Measurements from ENCODE around the gene PPP2R5A.

The PPP2R5A gene

GRCh38 chr1:212259693-212260480, 25.3 kb upstream of the PPP2R5A start:
- Mint-ChIP-seq H3K9me3 (no peaks in the 10 kb centered on the region), H3K27ac (no peak overlapping the region), H3K4me1 (no peaks in the 10 kb centered on the region), H3K4me3 (no peak overlapping the region), H3K27me3 (ENCODE audit: low read depth) (no peaks in the 10 kb centered on the region), H3K36me3 (ENCODE audit: low read depth) (no peaks in the 10 kb centered on the region)
- TF ChIP-seq CTCF (IDR thresholded peaks at IDR 0.05; ENCODE audit: unreplicated experiment in 3 of 3) = no peak

- TF ChIP-seq CTCF (IDR thresholded peaks at IDR 0.05; ENCODE audit: unreplicated experiment in 3 of 3) = no peak
- no peaks in the 10 kb centered on the region for H3K4me1 Mint-ChIP-seq
Measured at GRCh38 chr1:212260557-212261355, 24.5 kb upstream of the PPP2R5A start.

GRCh38 chr1:212261361-212261929, 23.8 kb upstream of the PPP2R5A start:
- Mint-ChIP-seq H3K27ac (no peak overlapping the region), H3K4me1 (no peaks in the 10 kb centered on the region), H3K9me3 (no peaks in the 10 kb centered on the region), H3K4me3 (no peak overlapping the region), H3K27me3 (ENCODE audit: low read depth) (no peaks in the 10 kb centered on the region), H3K36me3 (ENCODE audit: low read depth) (no peaks in the 10 kb centered on the region)
- no peak for TF ChIP-seq CTCF (IDR thresholded peaks at IDR 0.05; ENCODE audit: unreplicated experiment in 3 of 3)

More at GRCh38 chr1:212260557-212261355, 24.5 kb upstream of the PPP2R5A start:
- no peaks in the 10 kb centered on the region for H3K27me3 Mint-ChIP-seq (ENCODE audit: low read depth)
- H3K36me3 Mint-ChIP-seq (ENCODE audit: low read depth) = no peaks in the 10 kb centered on the region
- no peaks in the 10 kb centered on the region for H3K9me3 Mint-ChIP-seq
- no peak overlapping the region for H3K27ac Mint-ChIP-seq
- H3K4me3 Mint-ChIP-seq = no peak overlapping the region

GRCh38 chr1:212267017-212267416, 18.2 kb upstream of the PPP2R5A start:
- no peak for TF ChIP-seq CTCF (IDR thresholded peaks at IDR 0.05; ENCODE audit: unreplicated experiment in 3 of 3)
- H3K9me3 Mint-ChIP-seq = no peaks in the 10 kb centered on the region
- H3K4me1 Mint-ChIP-seq = no peaks in the 10 kb centered on the region
- H3K4me3 Mint-ChIP-seq = no peak overlapping the region
- H3K27me3 Mint-ChIP-seq (ENCODE audit: low read depth) = no peaks in the 10 kb centered on the region
- H3K27ac Mint-ChIP-seq = no peak overlapping the region
- H3K36me3 Mint-ChIP-seq (ENCODE audit: low read depth) = no peaks in the 10 kb centered on the region

- Mint-ChIP-seq H3K9me3 (no peaks in the 10 kb centered on the region), H3K4me1 (no peaks in the 10 kb centered on the region), H3K27me3 (ENCODE audit: low read depth) (no peaks in the 10 kb centered on the region), H3K4me3 (no peak overlapping the region), H3K36me3 (ENCODE audit: low read depth) (no peaks in the 10 kb centered on the region), H3K27ac (no peak overlapping the region)
- TF ChIP-seq CTCF (IDR thresholded peaks at IDR 0.05; ENCODE audit: unreplicated experiment in 3 of 3) = no peak
Measured at GRCh38 chr1:212267460-212267859, 17.8 kb upstream of the PPP2R5A start.
